WTC11 (cell line): ENCODE data around the gene CNOT3.

Source experiments
- JUN ChIP-seq: sonication (generic); formaldehyde crosslinking; IDR thresholded peaks from 2 replicates; pipeline ENCODE4 v1.8.0; 2023; ENCODE audit warnings: mild to moderate bottlenecking, missing genetic modification reagents
- NR2C2 ChIP-seq: sonication (generic); formaldehyde crosslinking; IDR thresholded peaks from 2 replicates; pipeline ENCODE4 v1.8.0; 2022; ENCODE audit warnings: mild to moderate bottlenecking, missing genetic modification reagents
- SMAD4 ChIP-seq: sonication (generic); formaldehyde crosslinking; IDR thresholded peaks from 2 replicates; pipeline ENCODE4 v1.8.0; 2022; ENCODE audit warnings: mild to moderate bottlenecking, missing genetic modification reagents
- SP1 ChIP-seq: sonication (generic); formaldehyde crosslinking; conservative IDR thresholded peaks from 2 replicates; pipeline ENCODE4 v1.8.1; 2022; ENCODE audit warnings: missing genetic modification reagents
- ZNF317 ChIP-seq: sonication (generic); formaldehyde crosslinking; IDR thresholded peaks from 2 replicates; pipeline ENCODE4 v1.8.1; 2023; ENCODE audit warnings: low read depth, mild to moderate bottlenecking, moderate library complexity, missing genetic modification reagents, borderline replicate concordance
- TF ChIP-seq, protein P1 (sequence below): fragments of 200-600 bp; IDR thresholded peaks from 2 replicates; pipeline ENCODE4 v1.8.0; 2022; ENCODE audit warnings: antibody characterized with exemption
- TF ChIP-seq, protein P2 (sequence below): sonication (generic); formaldehyde crosslinking; IDR thresholded peaks from 2 replicates; pipeline ENCODE4 v1.8.1; 2023; ENCODE audit warnings: mild to moderate bottlenecking, missing genetic modification reagents, moderate library complexity
- TF ChIP-seq, protein P3 (sequence below): sonication (generic); formaldehyde crosslinking; IDR thresholded peaks from 2 replicates; pipeline ENCODE4 v1.8.1; 2023; ENCODE audit warnings: mild to moderate bottlenecking, missing genetic modification reagents
- TF ChIP-seq, protein P4 (sequence below): sonication (generic); formaldehyde crosslinking; IDR thresholded peaks from 2 replicates; pipeline ENCODE4 v1.8.1; 2022; ENCODE audit warnings: low read depth, missing genetic modification reagents, borderline replicate concordance
- TF ChIP-seq, protein P5 (sequence below): sonication (generic); formaldehyde crosslinking; IDR thresholded peaks from 2 replicates; pipeline ENCODE4 v1.8.0; 2022; ENCODE audit warnings: mild to moderate bottlenecking, missing genetic modification reagents
- TF ChIP-seq, protein P6 (sequence below): sonication (generic); formaldehyde crosslinking; IDR thresholded peaks from 2 replicates; pipeline ENCODE4 v1.8.0; 2023; ENCODE audit warnings: mild to moderate bottlenecking, missing genetic modification reagents

DNA sequence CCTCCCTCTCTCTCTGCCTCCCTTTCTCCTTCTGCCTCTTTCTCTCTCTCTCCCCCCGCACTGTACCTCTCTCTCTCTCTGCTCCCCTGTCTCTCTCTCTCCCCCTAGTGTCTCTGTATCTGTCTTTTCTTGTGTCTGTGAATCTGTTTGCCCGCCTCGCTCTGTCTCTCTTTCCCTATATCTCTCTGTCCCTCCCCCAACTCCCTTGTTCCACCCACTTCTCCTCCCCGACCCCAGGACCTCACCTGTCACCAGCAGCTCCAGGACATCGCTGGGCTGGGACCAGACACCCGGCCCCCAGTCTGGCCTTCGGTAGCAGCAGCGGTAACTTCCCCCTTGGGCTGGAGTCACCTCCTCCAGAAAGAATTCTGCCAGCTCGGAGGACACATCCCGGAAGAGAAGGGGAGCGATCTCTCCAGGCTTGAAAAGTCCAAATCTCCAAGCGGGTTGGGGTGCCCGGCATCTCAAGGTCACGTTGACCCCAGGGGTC is 40.9 kb upstream of the CNOT3 start:
- TF ChIP-seq, protein P1, sequence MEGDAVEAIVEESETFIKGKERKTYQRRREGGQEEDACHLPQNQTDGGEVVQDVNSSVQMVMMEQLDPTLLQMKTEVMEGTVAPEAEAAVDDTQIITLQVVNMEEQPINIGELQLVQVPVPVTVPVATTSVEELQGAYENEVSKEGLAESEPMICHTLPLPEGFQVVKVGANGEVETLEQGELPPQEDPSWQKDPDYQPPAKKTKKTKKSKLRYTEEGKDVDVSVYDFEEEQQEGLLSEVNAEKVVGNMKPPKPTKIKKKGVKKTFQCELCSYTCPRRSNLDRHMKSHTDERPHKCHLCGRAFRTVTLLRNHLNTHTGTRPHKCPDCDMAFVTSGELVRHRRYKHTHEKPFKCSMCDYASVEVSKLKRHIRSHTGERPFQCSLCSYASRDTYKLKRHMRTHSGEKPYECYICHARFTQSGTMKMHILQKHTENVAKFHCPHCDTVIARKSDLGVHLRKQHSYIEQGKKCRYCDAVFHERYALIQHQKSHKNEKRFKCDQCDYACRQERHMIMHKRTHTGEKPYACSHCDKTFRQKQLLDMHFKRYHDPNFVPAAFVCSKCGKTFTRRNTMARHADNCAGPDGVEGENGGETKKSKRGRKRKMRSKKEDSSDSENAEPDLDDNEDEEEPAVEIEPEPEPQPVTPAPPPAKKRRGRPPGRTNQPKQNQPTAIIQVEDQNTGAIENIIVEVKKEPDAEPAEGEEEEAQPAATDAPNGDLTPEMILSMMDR: no peak
- TF ChIP-seq JUN (CRISPR knock-in tag) (no peak), ZNF317 (CRISPR knock-in tag) (no peak), NR2C2 (no peak), SP1 (CRISPR knock-in tag) (no peak), SMAD4 (CRISPR knock-in tag) (no peak)
- TF ChIP-seq, protein P2, sequence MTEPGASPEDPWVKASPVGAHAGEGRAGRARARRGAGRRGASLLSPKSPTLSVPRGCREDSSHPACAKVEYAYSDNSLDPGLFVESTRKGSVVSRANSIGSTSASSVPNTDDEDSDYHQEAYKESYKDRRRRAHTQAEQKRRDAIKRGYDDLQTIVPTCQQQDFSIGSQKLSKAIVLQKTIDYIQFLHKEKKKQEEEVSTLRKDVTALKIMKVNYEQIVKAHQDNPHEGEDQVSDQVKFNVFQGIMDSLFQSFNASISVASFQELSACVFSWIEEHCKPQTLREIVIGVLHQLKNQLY: no peak
- TF ChIP-seq, protein P3, sequence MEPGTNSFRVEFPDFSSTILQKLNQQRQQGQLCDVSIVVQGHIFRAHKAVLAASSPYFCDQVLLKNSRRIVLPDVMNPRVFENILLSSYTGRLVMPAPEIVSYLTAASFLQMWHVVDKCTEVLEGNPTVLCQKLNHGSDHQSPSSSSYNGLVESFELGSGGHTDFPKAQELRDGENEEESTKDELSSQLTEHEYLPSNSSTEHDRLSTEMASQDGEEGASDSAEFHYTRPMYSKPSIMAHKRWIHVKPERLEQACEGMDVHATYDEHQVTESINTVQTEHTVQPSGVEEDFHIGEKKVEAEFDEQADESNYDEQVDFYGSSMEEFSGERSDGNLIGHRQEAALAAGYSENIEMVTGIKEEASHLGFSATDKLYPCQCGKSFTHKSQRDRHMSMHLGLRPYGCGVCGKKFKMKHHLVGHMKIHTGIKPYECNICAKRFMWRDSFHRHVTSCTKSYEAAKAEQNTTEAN (CRISPR knock-in tag): no peak
- TF ChIP-seq, protein P4, sequence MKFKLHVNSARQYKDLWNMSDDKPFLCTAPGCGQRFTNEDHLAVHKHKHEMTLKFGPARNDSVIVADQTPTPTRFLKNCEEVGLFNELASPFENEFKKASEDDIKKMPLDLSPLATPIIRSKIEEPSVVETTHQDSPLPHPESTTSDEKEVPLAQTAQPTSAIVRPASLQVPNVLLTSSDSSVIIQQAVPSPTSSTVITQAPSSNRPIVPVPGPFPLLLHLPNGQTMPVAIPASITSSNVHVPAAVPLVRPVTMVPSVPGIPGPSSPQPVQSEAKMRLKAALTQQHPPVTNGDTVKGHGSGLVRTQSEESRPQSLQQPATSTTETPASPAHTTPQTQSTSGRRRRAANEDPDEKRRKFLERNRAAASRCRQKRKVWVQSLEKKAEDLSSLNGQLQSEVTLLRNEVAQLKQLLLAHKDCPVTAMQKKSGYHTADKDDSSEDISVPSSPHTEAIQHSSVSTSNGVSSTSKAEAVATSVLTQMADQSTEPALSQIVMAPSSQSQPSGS: no peak
- TF ChIP-seq, protein P5, sequence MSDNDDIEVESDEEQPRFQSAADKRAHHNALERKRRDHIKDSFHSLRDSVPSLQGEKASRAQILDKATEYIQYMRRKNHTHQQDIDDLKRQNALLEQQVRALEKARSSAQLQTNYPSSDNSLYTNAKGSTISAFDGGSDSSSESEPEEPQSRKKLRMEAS: no peak
- TF ChIP-seq, protein P6, sequence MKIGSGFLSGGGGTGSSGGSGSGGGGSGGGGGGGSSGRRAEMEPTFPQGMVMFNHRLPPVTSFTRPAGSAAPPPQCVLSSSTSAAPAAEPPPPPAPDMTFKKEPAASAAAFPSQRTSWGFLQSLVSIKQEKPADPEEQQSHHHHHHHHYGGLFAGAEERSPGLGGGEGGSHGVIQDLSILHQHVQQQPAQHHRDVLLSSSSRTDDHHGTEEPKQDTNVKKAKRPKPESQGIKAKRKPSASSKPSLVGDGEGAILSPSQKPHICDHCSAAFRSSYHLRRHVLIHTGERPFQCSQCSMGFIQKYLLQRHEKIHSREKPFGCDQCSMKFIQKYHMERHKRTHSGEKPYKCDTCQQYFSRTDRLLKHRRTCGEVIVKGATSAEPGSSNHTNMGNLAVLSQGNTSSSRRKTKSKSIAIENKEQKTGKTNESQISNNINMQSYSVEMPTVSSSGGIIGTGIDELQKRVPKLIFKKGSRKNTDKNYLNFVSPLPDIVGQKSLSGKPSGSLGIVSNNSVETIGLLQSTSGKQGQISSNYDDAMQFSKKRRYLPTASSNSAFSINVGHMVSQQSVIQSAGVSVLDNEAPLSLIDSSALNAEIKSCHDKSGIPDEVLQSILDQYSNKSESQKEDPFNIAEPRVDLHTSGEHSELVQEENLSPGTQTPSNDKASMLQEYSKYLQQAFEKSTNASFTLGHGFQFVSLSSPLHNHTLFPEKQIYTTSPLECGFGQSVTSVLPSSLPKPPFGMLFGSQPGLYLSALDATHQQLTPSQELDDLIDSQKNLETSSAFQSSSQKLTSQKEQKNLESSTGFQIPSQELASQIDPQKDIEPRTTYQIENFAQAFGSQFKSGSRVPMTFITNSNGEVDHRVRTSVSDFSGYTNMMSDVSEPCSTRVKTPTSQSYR: no peak
